Fibroblast of mammary gland (primary cell): Measurements from ENCODE around the gene CACNB4.

Experiments used
- DNase-seq: peaks from one replicate; pipeline ENCODE4 v3.0.0-alpha.2; 2010; ENCODE audit warnings: low read depth
- H3K4me3 ChIP-seq: 2 replicates; pipeline ENCODE4 v1.5.1; 2011; ENCODE audit warnings: low read depth, mild to moderate bottlenecking, low read length, moderate library complexity; ENCODE audit not compliant: control insufficient read depth
- TF ChIP-seq, protein P1 (sequence below): conservative IDR thresholded peaks from 2 replicates; pipeline ENCODE4 v1.5.1; 2011; ENCODE audit warnings: low read depth, low read length, inconsistent platforms; ENCODE audit not compliant: control insufficient read depth, insufficient read depth

The CACNB4 gene

DNA sequence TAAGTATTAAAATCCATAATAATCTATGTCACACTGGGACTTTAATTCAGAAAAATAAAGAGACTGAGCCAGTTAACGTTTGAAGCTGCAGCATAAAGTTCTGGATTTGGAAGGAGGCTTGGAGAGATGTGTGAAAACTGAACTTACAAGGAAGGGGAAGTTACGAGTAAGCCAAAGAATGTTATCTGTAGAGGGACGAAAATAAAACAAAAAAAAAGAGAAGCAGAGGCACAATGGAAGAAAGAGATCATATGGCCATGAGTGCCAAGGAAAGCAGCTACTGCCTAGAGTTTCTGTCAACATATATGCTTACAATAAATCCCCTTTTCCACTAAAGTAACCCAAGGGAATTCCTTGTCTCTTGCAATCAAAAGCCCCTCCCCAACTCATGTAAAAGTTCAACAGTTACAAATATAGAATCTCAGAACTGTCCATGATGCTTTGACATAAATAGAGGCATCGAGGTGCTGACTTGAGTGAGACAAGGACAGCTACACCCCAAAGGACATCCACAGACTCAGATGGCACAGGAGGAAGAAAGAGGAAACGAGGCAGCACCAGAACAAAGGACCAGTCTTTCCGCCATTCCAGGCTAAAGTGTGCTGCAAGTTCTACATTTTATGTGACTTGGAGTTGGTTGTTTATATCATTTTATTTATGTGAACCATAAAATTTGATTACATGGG is 254.5 kb downstream of the CACNB4 start:
- TF ChIP-seq, protein P1, sequence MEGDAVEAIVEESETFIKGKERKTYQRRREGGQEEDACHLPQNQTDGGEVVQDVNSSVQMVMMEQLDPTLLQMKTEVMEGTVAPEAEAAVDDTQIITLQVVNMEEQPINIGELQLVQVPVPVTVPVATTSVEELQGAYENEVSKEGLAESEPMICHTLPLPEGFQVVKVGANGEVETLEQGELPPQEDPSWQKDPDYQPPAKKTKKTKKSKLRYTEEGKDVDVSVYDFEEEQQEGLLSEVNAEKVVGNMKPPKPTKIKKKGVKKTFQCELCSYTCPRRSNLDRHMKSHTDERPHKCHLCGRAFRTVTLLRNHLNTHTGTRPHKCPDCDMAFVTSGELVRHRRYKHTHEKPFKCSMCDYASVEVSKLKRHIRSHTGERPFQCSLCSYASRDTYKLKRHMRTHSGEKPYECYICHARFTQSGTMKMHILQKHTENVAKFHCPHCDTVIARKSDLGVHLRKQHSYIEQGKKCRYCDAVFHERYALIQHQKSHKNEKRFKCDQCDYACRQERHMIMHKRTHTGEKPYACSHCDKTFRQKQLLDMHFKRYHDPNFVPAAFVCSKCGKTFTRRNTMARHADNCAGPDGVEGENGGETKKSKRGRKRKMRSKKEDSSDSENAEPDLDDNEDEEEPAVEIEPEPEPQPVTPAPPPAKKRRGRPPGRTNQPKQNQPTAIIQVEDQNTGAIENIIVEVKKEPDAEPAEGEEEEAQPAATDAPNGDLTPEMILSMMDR = no peak
- DNase-seq = no peak
- no peak overlapping the region for H3K4me3 ChIP-seq

- no peak for DNase-seq
- no peak overlapping the region for H3K4me3 ChIP-seq
- TF ChIP-seq, protein P1 = no peak
Observed at GRCh38 chr2:151843691-151844061, 255.2 kb downstream of the CACNB4 start.

- DNase-seq = no peak
- TF ChIP-seq, protein P1 = no peak
- H3K4me3 ChIP-seq = no peak overlapping the region
Observed at GRCh38 chr2:151842830-151843690, 255.8 kb downstream of the CACNB4 start.

GRCh38 chr2:151841047-151841424 is 257.8 kb downstream of the CACNB4 start:
- TF ChIP-seq, protein P1 = no peak
- no peak overlapping the region for H3K4me3 ChIP-seq
- no peak for DNase-seq

GRCh38 chr2:151840216-151841046 is 258.4 kb downstream of the CACNB4 start:
- no peak overlapping the region for H3K4me3 ChIP-seq
- no peak for DNase-seq
- TF ChIP-seq, protein P1 = no peak

DNA sequence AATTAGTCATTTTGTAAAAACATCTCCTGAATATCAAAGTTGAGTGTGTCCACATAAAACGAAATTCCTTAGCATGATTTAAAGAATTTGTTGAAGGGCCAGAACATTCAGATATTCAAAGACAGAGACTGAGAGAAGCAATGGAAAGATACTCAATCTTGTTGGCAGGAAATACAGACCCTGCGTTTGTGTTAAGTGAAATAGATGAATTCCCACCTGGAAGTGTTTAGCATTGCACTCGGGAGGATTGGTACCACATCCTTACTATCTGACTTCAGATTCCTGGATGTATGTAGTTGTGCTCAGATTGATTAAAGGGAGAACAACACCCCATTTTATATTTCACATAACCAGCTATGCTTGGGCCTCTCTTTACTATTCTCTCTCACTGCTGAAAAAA is 260.9 kb downstream of the CACNB4 start:
- H3K4me3 ChIP-seq = no peak overlapping the region
- no peak for DNase-seq
- TF ChIP-seq, protein P1 = no peak
